ENCODE measurements around the gene NCKAP5.

DNA sequence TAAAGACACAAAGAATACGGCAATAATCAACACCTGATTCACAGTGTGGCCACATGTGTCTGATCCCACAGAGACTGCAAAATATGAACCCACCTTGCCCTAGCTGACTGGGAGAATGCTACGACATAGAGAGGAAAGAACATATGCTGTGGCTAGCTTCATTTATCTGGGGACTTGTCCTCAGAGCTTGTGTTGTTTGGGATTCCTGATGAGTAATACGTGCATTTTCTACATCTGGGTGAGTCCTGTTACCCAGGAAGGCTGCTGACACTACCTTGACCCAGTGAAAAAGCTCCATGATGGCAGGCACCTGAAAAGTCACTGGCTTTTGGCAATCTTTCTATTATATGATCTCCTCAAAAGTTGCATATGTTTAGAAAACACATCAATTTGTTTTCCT is 470.6 kb downstream of the NCKAP5 start:
- TF ChIP-seq, protein P1, sequence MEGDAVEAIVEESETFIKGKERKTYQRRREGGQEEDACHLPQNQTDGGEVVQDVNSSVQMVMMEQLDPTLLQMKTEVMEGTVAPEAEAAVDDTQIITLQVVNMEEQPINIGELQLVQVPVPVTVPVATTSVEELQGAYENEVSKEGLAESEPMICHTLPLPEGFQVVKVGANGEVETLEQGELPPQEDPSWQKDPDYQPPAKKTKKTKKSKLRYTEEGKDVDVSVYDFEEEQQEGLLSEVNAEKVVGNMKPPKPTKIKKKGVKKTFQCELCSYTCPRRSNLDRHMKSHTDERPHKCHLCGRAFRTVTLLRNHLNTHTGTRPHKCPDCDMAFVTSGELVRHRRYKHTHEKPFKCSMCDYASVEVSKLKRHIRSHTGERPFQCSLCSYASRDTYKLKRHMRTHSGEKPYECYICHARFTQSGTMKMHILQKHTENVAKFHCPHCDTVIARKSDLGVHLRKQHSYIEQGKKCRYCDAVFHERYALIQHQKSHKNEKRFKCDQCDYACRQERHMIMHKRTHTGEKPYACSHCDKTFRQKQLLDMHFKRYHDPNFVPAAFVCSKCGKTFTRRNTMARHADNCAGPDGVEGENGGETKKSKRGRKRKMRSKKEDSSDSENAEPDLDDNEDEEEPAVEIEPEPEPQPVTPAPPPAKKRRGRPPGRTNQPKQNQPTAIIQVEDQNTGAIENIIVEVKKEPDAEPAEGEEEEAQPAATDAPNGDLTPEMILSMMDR (IDR thresholded peaks at IDR 0.05; ENCODE audit: poor library complexity) = no peak
- no peak for TF ChIP-seq EZH2 (IDR thresholded peaks at IDR 0.05; ENCODE audit: borderline replicate concordance)
